Type B pancreatic cell (in vitro differentiated cells): ENCODE data around the gene PCDHGA2. TPM values are rescaled to one million over a fixed set of nuclear protein-coding genes. Genes with fewer than 3 reads are reported as not detected.
"Not testable (repeated sequence)": the region's sequence is repeated elsewhere in the genome, so short reads cannot be mapped to it uniquely, and the experiment has no call there.

Source experiments
- DNase-seq: peaks from one replicate; pipeline ENCODE4 v3.0.0; 2021; ENCODE audit warnings: mixed read lengths; ENCODE audit not compliant: unreplicated experiment; ENCODE audit errors: extremely low spot score
- H3K27ac Mint-ChIP-seq: 2 replicates; pipeline ENCODE4 v1.8.0; 2021; ENCODE audit warnings: mild to moderate bottlenecking, mixed read lengths
- H3K27me3 Mint-ChIP-seq: 2 replicates; pipeline ENCODE4 v1.8.0; 2021; ENCODE audit warnings: mixed read lengths
- H3K36me3 Mint-ChIP-seq: 2 replicates; pipeline ENCODE4 v1.8.0; 2021; ENCODE audit warnings: mixed read lengths
- H3K4me1 Mint-ChIP-seq: one replicate; pipeline ENCODE4 v1.8.0; 2021; ENCODE audit warnings: mixed read lengths; ENCODE audit not compliant: unreplicated experiment
- H3K4me3 Mint-ChIP-seq: 2 replicates; pipeline ENCODE4 v1.8.0; 2021; ENCODE audit warnings: mild to moderate bottlenecking, mixed read lengths
- H3K9me3 Mint-ChIP-seq: 2 replicates; pipeline ENCODE4 v1.8.0; 2021; ENCODE audit warnings: mixed read lengths
- total RNA-seq: library from RNA; stranded (reverse); gene quantifications from 2 replicates; pipeline ENCODE4 v1.2.1, GENCODE V29; 2021; ENCODE audit warnings: low replicate concordance
- TF ChIP-seq, protein P1 (sequence below): fragments of 200-600 bp; sonication (generic); conservative IDR thresholded peaks from 2 replicates; pipeline ENCODE4 v1.5.0; 2021; ENCODE audit warnings: antibody characterized with exemption, mild to moderate bottlenecking

Gene PCDHGA2
- total RNA-seq, 1 donor from 2014 or later = 0.17 TPM

DNA sequence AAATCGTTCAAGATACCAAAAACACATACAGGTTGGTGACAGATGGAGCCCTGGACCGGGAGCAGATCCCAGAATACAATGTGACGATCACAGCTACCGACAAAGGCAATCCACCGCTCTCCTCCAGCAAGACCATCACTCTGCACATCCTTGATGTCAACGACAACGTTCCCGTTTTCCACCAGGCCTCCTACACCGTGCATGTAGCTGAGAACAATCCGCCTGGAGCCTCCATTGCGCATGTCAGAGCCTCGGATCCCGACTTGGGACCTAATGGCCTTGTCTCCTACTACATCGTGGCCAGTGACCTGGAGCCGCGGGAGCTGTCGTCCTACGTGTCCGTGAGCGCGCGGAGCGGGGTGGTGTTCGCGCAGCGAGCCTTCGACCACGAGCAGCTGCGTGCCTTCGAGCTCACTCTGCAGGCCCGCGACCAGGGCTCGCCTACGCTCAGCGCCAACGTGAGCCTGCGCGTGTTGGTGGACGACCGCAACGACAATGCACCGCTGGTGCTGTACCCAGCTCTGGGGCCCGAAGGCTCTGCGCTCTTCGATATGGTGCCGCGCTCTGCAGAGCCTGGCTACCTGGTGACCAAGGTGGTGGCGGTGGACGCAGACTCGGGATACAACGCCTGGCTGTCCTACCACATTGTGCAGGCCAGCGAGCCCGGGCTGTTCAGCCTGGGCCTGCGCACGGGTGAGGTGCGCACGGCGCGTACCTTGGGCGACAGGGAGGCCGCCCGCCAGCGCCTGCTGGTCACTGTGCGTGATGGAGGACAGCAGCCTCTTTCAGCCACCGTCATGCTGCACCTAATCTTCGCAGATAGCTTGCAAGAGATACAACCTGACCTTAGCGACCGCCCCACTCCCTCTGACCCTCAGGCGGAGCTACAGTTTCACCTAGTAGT is 33.3 kb downstream of the PCDHGA2 start:
- peaks cover 4% of the 10 kb centered on the region for H3K9me3 Mint-ChIP-seq
- DNase-seq = no peak
- no peak overlapping the region for H3K27ac Mint-ChIP-seq
- TF ChIP-seq, protein P1, sequence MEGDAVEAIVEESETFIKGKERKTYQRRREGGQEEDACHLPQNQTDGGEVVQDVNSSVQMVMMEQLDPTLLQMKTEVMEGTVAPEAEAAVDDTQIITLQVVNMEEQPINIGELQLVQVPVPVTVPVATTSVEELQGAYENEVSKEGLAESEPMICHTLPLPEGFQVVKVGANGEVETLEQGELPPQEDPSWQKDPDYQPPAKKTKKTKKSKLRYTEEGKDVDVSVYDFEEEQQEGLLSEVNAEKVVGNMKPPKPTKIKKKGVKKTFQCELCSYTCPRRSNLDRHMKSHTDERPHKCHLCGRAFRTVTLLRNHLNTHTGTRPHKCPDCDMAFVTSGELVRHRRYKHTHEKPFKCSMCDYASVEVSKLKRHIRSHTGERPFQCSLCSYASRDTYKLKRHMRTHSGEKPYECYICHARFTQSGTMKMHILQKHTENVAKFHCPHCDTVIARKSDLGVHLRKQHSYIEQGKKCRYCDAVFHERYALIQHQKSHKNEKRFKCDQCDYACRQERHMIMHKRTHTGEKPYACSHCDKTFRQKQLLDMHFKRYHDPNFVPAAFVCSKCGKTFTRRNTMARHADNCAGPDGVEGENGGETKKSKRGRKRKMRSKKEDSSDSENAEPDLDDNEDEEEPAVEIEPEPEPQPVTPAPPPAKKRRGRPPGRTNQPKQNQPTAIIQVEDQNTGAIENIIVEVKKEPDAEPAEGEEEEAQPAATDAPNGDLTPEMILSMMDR = no peak
- no peaks in the 10 kb centered on the region for H3K27me3 Mint-ChIP-seq
- H3K4me1 Mint-ChIP-seq = no peaks in the 10 kb centered on the region
- peaks cover 3% of the 10 kb centered on the region for H3K36me3 Mint-ChIP-seq
- no peak overlapping the region for H3K4me3 Mint-ChIP-seq

DNA sequence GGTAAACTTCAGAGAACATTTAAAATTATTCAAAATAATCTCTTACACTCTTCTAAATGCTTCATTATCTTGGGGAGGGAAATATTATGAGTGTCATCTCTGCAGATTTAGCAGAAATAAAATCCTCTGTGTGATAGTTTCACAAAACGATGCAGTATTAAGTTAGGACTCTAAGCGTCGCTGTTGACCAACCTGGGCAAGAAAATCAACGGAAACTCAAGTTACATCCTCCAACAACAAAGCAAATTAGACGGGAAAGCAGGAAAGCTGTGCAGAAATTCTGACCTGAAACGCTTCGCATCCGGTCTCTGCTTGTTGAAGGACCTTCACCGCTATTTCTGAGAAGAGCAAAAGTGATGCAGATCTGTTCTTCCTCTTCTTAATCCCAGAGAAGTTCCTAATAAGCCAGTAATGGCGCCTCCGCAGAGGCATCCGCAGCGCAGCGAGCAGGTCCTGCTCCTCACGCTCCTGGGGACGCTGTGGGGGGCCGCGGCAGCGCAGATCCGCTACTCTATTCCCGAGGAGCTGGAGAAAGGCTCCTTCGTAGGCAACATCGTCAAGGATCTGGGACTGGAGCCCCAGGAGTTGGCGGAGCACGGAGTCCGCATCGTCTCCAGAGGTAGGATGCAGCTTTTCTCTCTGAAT is 35.2 kb downstream of the PCDHGA2 start, which contains the start of gene PCDHGA6:
Gene PCDHGA6, plus strand, starts transcription at position 219 of the 645 bp plus-strand sequence. Its CDS starts 193 bp downstream, at position 412.
- Mint-ChIP-seq H3K27me3 (no peaks in the 10 kb centered on the region), H3K36me3 (peaks cover 3% of the 10 kb centered on the region), H3K9me3 (peaks cover 4% of the 10 kb centered on the region), H3K4me3 (no peak within 1 kb of the TSS), H3K27ac (no peak within 1 kb of the TSS), H3K4me1 (no peaks in the 10 kb centered on the region)
- no peak for DNase-seq
- TF ChIP-seq, protein P1 = no peak

DNA sequence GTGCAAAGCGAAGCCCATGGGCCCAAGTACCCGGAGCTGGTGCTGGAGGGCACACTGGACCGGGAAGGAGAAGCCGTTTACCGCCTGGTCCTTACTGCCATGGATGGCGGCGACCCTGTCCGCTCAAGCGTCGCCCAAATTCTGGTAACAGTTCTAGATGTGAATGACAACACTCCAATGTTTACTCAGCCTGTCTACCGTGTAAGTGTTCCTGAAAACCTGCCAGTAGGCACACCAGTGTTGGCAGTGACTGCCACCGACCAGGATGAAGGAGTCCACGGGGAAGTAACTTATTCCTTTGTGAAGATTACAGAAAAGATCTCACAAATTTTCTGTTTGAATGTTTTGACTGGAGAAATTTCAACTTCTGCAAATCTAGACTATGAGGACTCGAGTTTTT is 36.1 kb downstream of the PCDHGA2 start:
- TF ChIP-seq, protein P1 = no peak
- no peak overlapping the region for H3K27ac Mint-ChIP-seq
- H3K9me3 Mint-ChIP-seq = peaks cover 4% of the 10 kb centered on the region
- DNase-seq = no peak
- H3K36me3 Mint-ChIP-seq = peaks cover 3% of the 10 kb centered on the region
- no peaks in the 10 kb centered on the region for H3K4me1 Mint-ChIP-seq
- no peaks in the 10 kb centered on the region for H3K27me3 Mint-ChIP-seq
- no peak overlapping the region for H3K4me3 Mint-ChIP-seq

DNA sequence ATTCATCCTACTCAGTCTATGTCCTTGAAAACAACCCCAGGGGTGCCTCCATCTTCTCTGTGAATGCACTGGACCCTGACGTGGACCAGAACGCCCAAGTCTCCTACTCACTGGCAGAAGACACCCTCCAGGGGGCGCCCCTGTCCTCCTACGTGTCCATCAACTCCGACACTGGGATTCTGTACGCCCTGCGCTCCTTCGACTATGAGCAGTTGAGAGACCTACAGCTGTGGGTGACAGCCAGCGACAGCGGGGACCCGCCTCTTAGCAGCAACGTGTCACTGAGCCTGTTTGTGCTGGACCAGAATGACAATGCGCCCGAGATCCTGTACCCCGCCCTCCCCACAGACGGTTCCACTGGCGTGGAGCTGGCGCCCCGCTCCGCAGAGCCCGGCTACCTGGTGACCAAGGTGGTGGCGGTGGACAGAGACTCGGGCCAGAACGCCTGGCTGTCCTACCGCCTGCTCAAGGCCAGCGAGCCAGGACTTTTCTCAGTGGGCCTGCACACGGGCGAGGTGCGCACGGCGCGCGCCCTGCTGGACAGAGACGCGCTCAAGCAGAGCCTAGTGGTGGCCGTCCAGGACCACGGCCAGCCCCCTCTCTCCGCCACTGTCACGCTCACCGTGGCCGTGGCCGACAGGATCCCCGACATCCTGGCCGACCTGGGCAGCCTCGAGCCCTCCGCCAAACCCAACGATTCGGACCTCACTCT is 37.0 kb downstream of the PCDHGA2 start:
- H3K9me3 Mint-ChIP-seq, H3K4me3 Mint-ChIP-seq, H3K36me3 Mint-ChIP-seq, H3K4me1 Mint-ChIP-seq, H3K27ac Mint-ChIP-seq, DNase-seq, H3K27me3 Mint-ChIP-seq: not testable (repeated sequence)

DNA sequence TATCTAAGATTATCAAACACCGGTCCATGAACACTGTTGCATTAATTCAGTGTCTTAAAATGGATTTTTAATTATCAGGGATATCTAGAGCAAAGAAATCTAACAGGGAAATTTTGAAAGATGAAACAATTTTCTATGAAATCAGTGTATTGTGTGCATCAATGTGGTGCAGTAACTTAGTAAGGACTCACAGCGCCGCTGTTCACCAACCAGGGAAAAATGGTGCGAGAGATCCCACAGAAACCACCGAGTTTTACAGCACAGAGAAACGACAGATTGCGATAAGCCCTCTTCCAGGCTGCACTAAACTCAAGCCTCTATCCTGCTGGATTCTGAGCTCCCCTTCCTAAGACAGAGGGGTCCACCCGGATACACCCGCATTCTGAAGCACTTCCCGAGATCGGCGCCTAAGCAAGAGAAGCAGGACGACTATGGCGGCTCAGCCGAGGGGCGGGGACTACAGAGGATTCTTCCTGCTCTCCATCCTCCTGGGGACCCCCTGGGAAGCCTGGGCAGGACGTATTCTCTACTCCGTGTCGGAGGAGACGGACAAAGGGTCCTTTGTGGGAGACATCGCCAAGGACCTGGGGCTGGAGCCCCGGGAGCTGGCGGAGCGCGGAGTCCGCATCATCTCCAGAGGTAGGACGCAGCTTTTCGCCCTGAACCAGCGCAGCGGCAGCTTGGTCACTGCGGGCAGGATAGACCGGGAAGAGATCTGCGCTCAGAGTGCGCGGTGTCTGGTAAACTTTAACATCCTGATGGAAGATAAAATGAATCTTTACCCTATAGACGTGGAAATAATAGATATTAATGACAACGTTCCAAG is 44.1 kb downstream of the PCDHGA2 start, which contains the start of gene PCDHGA7:
Gene PCDHGA7, plus strand, starts transcription at position 274 of the 826 bp plus-strand sequence. Its CDS starts 158 bp downstream, at position 432.
- H3K27me3 Mint-ChIP-seq = no peaks in the 10 kb centered on the region
- no peak within 1 kb of the TSS for H3K4me3 Mint-ChIP-seq
- no peaks in the 10 kb centered on the region for H3K4me1 Mint-ChIP-seq
- peak; percentile 60 for DNase-seq
- TF ChIP-seq, protein P1 = no peak
- H3K27ac Mint-ChIP-seq = no peak within 1 kb of the TSS
- no peaks in the 10 kb centered on the region for H3K36me3 Mint-ChIP-seq
- H3K9me3 Mint-ChIP-seq = no peaks in the 10 kb centered on the region
